Glutamatergic neuron (in vitro differentiated cells): ENCODE data around the gene SWI5. TPM values are rescaled to one million over a fixed set of nuclear protein-coding genes. Genes with fewer than 3 reads are reported as not detected.

Experiments
- DNase-seq: peaks from one replicate; pipeline ENCODE4 v3.0.0; 2022
- H3K27ac Mint-ChIP-seq: one replicate; pipeline ENCODE4 v1.8.0; 2020; ENCODE audit warnings: mild to moderate bottlenecking, mixed read lengths, inconsistent platforms; ENCODE audit not compliant: unreplicated experiment
- H3K27me3 Mint-ChIP-seq: one replicate; pipeline ENCODE4 v1.8.0; 2020; ENCODE audit warnings: mild to moderate bottlenecking, moderate library complexity, mixed read lengths, inconsistent platforms; ENCODE audit not compliant: unreplicated experiment
- H3K36me3 Mint-ChIP-seq: one replicate; pipeline ENCODE4 v1.8.0; 2020; ENCODE audit warnings: mild to moderate bottlenecking, mixed read lengths, inconsistent platforms; ENCODE audit not compliant: unreplicated experiment
- H3K4me1 Mint-ChIP-seq: one replicate; pipeline ENCODE4 v1.8.0; 2020; ENCODE audit warnings: mild to moderate bottlenecking, low read depth, mixed read lengths, inconsistent platforms; ENCODE audit not compliant: unreplicated experiment
- H3K4me3 Mint-ChIP-seq: one replicate; pipeline ENCODE4 v1.8.0; 2020; ENCODE audit warnings: mild to moderate bottlenecking, mixed read lengths, inconsistent platforms; ENCODE audit not compliant: unreplicated experiment
- H3K9me3 Mint-ChIP-seq: one replicate; pipeline ENCODE4 v1.8.0; 2020; ENCODE audit warnings: mild to moderate bottlenecking, moderate library complexity, mixed read lengths, inconsistent platforms; ENCODE audit not compliant: unreplicated experiment
- CTCF ChIP-seq: fragments of 200-600 bp; sonication (generic); IDR thresholded peaks from one replicate; pipeline ENCODE4 v1.5.0; 2021; ENCODE audit not compliant: partially characterized antibody, unreplicated experiment
- total RNA-seq: library from RNA; stranded (reverse); fragmentation: NEBNext Ultra II Directional; extraction: Animal tissue kit (Norgen Biotek cat#: 25700); gene quantifications from one replicate; pipeline ENCODE4 v1.2.1, GENCODE V29; 2021; ENCODE audit not compliant: unreplicated experiment

The SWI5 gene
- total RNA-seq, 1 donor from 2014 or later: 13.7 TPM

DNA sequence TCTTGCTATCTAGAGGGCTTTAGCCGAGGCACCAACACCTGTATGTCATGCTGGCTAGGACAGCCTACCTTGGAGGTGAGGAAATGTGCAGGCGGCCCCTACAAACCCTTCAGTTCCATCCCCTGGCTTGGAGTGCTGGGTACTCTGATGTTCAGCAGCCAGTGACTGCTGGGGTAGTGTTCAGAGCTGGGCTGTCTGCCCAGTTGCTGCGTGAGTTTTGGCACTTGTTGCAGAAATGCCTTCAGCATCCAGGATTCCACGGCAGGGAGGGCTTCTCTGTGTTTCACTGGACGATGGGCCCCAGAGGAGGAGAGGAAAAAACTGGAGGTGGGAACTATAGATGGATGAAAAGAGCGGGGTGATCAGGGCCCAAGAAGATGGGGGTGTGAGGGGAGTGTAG lies 10.4 kb downstream of the SWI5 start:
- no peak overlapping the region for H3K4me3 Mint-ChIP-seq
- DNase-seq: no peak
- no peak for TF ChIP-seq CTCF
- H3K9me3 Mint-ChIP-seq: peaks cover 3% of the 10 kb centered on the region
- H3K4me1 Mint-ChIP-seq: no peaks in the 10 kb centered on the region
- peaks cover 4% of the 10 kb centered on the region for H3K27me3 Mint-ChIP-seq
- H3K36me3 Mint-ChIP-seq: no peaks in the 10 kb centered on the region
- H3K27ac Mint-ChIP-seq: no peak overlapping the region

DNA sequence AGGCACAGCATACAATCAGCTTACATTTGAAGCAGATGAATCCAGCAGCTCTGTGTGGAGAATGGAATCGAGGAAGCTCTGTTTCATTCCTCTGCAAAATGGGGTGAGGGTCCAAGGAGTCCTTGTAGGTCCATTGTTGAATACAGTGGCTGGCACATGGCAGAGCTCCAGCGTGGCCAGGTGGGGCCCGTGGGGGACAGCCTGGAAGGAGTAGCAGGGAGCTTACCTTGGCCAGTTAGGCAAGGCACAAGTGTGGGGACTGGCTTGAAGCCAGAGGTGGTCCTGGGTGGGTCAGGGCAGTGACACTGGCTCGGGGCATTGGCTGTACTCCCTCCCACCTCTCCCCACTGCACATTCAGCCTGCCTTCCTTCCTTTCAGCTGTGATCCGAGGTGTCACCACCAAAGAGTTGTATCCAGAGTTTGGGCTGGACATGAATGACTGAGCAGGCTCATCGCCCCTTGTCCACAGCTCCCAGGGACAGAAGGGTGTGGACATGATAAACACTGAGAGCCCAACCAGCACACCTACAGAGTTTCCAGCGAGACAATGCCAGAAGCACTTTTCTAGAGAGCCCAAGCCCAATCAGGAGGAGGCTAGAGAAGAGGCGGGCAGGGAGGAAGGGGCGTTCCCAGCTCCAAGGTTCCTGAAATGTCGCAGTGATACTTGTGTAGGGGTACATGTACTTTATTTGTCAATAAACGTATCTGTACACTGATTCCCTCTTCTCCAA lies 12.4 kb downstream of the SWI5 start:
- no peak overlapping the region for H3K4me3 Mint-ChIP-seq
- TF ChIP-seq CTCF: no peak
- DNase-seq: no peak
- H3K27ac Mint-ChIP-seq: no peak overlapping the region
- H3K27me3 Mint-ChIP-seq: peaks cover 4% of the 10 kb centered on the region
- no peaks in the 10 kb centered on the region for H3K4me1 Mint-ChIP-seq
- no peaks in the 10 kb centered on the region for H3K36me3 Mint-ChIP-seq
- peaks cover 2% of the 10 kb centered on the region for H3K9me3 Mint-ChIP-seq

GRCh38 chr9:128292009-128292408 lies 15.9 kb downstream of the SWI5 start:
- DNase-seq: no peak
- Mint-ChIP-seq H3K9me3 (peaks cover 2% of the 10 kb centered on the region), H3K36me3 (no peaks in the 10 kb centered on the region), H3K4me1 (no peaks in the 10 kb centered on the region), H3K27me3 (peaks cover 4% of the 10 kb centered on the region), H3K4me3 (no peak overlapping the region), H3K27ac (no peak overlapping the region)
- no peak for TF ChIP-seq CTCF

DNA sequence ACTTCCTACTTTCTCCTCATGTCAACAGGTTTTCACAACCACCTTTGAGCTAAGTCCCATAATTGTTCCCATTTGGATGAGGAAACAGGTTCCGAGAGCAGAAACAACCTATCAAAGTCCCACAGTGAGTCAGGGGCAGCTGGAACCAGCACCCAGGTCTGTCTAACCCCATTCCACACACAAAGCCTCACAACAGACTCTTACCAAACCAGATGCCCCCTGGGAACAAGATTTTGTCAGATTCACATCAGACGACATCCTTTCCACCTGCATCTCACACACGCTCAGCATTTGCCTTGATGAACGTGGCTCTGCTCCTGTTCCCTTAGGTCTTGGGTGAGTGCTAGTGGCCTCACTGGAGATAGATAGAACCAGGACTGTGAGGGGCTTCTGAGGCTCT lies 17.0 kb downstream of the SWI5 start:
- DNase-seq: no peak
- TF ChIP-seq CTCF: no peak
- peaks cover 1% of the 10 kb centered on the region for H3K27me3 Mint-ChIP-seq
- no peaks in the 10 kb centered on the region for H3K9me3 Mint-ChIP-seq
- no peaks in the 10 kb centered on the region for H3K4me1 Mint-ChIP-seq
- no peak overlapping the region for H3K4me3 Mint-ChIP-seq
- H3K36me3 Mint-ChIP-seq: no peaks in the 10 kb centered on the region
- H3K27ac Mint-ChIP-seq: no peak overlapping the region

- no peak overlapping the region for H3K4me3 Mint-ChIP-seq
- H3K9me3 Mint-ChIP-seq: no peaks in the 10 kb centered on the region
- H3K36me3 Mint-ChIP-seq: no peaks in the 10 kb centered on the region
- H3K27ac Mint-ChIP-seq: no peak overlapping the region
- no peak for TF ChIP-seq CTCF
- H3K4me1 Mint-ChIP-seq: no peaks in the 10 kb centered on the region
- no peaks in the 10 kb centered on the region for H3K27me3 Mint-ChIP-seq
- DNase-seq: no peak
Measured at GRCh38 chr9:128294142-128294541, 18.1 kb downstream of the SWI5 start.
